Osteocyte (in vitro differentiated cells): Measurements from ENCODE around the gene SLC9A4. TPM values are rescaled to one million over a fixed set of nuclear protein-coding genes. Genes with fewer than 3 reads are reported as not detected.

ENCODE experiments used
- DNase-seq: peaks from one replicate; pipeline ENCODE4 v3.0.0; 2021; ENCODE audit warnings: mixed read lengths; ENCODE audit not compliant: unreplicated experiment; ENCODE audit errors: extremely low spot score
- H3K27ac Mint-ChIP-seq: one replicate; pipeline ENCODE4 v1.8.0; 2021; ENCODE audit warnings: mild to moderate bottlenecking, mixed read lengths; ENCODE audit not compliant: unreplicated experiment
- H3K27me3 Mint-ChIP-seq: one replicate; pipeline ENCODE4 v1.8.0; 2021; ENCODE audit warnings: mixed read lengths; ENCODE audit not compliant: unreplicated experiment
- H3K36me3 Mint-ChIP-seq: one replicate; pipeline ENCODE4 v1.8.0; 2021; ENCODE audit warnings: mixed read lengths; ENCODE audit not compliant: unreplicated experiment
- H3K4me1 Mint-ChIP-seq: one replicate; pipeline ENCODE4 v1.8.0; 2021; ENCODE audit warnings: mixed read lengths; ENCODE audit not compliant: unreplicated experiment
- H3K4me3 Mint-ChIP-seq: one replicate; pipeline ENCODE4 v1.8.0; 2021; ENCODE audit warnings: mild to moderate bottlenecking, moderate library complexity, mixed read lengths; ENCODE audit not compliant: unreplicated experiment
- H3K9me3 Mint-ChIP-seq: one replicate; pipeline ENCODE4 v1.8.0; 2021; ENCODE audit warnings: mixed read lengths; ENCODE audit not compliant: unreplicated experiment
- long read RNA-seq: library from polyadenylated mRNA; unstranded; transcript quantifications from one replicate; pipeline ENCODE4 v2.0.0, GENCODE V29; 2021
- total RNA-seq: library from RNA; stranded (reverse); gene quantifications from 2 replicates; pipeline ENCODE4 v1.2.1, GENCODE V29; 2021
- TF ChIP-seq, protein P1 (sequence below): fragments of 200-600 bp; sonication (generic); IDR thresholded peaks from 2 replicates; pipeline ENCODE4 v1.5.0; 2021; ENCODE audit warnings: antibody characterized with exemption, mild to moderate bottlenecking, moderate library complexity

Gene SLC9A4, protein sequence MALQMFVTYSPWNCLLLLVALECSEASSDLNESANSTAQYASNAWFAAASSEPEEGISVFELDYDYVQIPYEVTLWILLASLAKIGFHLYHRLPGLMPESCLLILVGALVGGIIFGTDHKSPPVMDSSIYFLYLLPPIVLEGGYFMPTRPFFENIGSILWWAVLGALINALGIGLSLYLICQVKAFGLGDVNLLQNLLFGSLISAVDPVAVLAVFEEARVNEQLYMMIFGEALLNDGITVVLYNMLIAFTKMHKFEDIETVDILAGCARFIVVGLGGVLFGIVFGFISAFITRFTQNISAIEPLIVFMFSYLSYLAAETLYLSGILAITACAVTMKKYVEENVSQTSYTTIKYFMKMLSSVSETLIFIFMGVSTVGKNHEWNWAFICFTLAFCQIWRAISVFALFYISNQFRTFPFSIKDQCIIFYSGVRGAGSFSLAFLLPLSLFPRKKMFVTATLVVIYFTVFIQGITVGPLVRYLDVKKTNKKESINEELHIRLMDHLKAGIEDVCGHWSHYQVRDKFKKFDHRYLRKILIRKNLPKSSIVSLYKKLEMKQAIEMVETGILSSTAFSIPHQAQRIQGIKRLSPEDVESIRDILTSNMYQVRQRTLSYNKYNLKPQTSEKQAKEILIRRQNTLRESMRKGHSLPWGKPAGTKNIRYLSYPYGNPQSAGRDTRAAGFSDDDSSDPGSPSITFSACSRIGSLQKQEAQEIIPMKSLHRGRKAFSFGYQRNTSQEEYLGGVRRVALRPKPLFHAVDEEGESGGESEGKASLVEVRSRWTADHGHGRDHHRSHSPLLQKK
- total RNA-seq: not detected in 2 replicates
- long read RNA-seq: 0 reads

GRCh38 chr2:102473020-102473419 lies at the start of gene SLC9A4:
Gene SLC9A4 (plus strand): TSS chr2:102473226. CDS start chr2:102473760, 534 bp downstream.
- Mint-ChIP-seq H3K4me1 (no peaks in the 10 kb centered on the region), H3K36me3 (no peaks in the 10 kb centered on the region), H3K27ac (no peak within 1 kb of the TSS), H3K4me3 (no peak within 1 kb of the TSS), H3K9me3 (peaks cover 13% of the 10 kb centered on the region), H3K27me3 (peaks cover 53% of the 10 kb centered on the region)
- TF ChIP-seq, protein P1, sequence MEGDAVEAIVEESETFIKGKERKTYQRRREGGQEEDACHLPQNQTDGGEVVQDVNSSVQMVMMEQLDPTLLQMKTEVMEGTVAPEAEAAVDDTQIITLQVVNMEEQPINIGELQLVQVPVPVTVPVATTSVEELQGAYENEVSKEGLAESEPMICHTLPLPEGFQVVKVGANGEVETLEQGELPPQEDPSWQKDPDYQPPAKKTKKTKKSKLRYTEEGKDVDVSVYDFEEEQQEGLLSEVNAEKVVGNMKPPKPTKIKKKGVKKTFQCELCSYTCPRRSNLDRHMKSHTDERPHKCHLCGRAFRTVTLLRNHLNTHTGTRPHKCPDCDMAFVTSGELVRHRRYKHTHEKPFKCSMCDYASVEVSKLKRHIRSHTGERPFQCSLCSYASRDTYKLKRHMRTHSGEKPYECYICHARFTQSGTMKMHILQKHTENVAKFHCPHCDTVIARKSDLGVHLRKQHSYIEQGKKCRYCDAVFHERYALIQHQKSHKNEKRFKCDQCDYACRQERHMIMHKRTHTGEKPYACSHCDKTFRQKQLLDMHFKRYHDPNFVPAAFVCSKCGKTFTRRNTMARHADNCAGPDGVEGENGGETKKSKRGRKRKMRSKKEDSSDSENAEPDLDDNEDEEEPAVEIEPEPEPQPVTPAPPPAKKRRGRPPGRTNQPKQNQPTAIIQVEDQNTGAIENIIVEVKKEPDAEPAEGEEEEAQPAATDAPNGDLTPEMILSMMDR: peak; percentile 88
- DNase-seq: peak; percentile 76

DNA sequence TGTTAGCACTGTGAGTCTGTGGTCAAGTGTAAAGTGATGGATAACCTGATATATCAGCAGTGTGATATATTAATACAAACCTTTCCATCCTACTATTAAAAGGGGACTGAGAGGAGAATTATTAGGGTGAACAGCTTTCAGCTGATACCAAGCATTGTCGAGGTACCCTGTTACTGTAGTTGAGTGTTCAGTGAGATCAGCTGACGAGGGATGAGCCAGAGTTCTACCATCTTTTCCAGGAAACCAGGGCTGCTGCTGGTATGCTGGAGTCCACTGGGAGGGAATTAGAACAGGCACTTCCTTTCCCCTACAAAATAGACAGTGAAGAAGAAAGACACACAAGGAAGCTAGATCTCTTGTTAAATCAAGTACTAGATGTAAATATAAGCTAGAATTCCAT lies 49.7 kb upstream of the SLC9A4 start:
- no peak for DNase-seq
- Mint-ChIP-seq H3K27me3 (peaks cover 22% of the 10 kb centered on the region), H3K9me3 (no peaks in the 10 kb centered on the region), H3K4me1 (no peaks in the 10 kb centered on the region), H3K4me3 (no peak overlapping the region), H3K27ac (no peak overlapping the region), H3K36me3 (no peaks in the 10 kb centered on the region)
- TF ChIP-seq, protein P1: no peak

DNA sequence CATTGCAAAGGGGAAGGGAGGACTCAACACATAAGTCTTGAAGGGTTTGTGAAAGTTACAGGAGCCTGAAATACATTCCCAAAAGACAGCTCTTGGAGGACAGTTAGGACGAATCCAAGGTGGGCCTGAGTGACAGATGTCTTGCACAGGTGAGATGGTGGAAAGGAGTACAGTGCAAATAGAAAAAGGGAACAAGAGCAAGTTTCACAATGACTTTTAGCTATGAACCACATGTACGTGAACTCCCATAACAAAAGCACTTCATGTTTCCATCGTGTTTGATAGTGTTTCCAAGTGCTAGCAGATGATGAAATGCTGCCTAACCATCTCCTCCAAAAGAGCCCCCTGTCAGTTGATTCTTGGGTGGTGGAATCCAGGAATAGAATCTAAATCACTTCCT lies 48.3 kb upstream of the SLC9A4 start:
- H3K27me3 Mint-ChIP-seq: peaks cover 33% of the 10 kb centered on the region
- DNase-seq: no peak
- TF ChIP-seq, protein P1: no peak
- no peak overlapping the region for H3K4me3 Mint-ChIP-seq
- H3K4me1 Mint-ChIP-seq: no peaks in the 10 kb centered on the region
- no peaks in the 10 kb centered on the region for H3K9me3 Mint-ChIP-seq
- H3K36me3 Mint-ChIP-seq: no peaks in the 10 kb centered on the region
- H3K27ac Mint-ChIP-seq: no peak overlapping the region

DNA sequence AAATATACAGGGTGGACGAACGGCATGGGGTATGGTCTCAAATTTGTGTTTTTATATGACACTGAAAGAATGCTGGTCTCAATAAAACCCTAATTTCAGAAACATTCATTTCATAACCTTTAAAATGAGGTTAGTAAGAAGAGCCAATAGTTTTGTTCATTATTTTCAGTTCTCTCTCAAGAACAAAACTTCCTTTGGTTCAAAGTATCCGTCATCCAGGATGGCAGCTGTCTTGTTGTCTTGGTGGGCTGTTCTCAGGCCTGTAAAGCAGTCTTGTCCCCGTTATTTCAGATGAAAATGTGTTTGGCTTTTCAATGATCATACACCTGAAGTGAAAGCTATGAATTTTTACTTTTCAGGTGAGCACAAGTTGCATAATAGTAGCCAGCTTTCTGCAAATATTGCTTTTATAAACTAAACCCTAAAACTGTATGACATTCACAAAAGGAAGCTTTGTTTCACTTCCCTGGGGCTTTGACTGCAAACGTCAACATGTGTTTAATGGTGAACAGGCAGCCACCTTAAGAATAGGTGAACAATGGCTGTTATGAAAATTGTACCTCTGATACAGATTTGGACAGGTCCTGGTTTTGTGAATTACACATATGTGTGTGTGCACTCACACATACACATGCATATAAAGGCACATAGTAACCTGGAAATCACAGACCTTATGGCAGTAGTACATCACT lies 47.4 kb upstream of the SLC9A4 start:
- no peak overlapping the region for H3K27ac Mint-ChIP-seq
- no peaks in the 10 kb centered on the region for H3K4me1 Mint-ChIP-seq
- peaks cover 41% of the 10 kb centered on the region for H3K27me3 Mint-ChIP-seq
- no peak for DNase-seq
- H3K4me3 Mint-ChIP-seq: no peak overlapping the region
- TF ChIP-seq, protein P1: no peak
- no peaks in the 10 kb centered on the region for H3K36me3 Mint-ChIP-seq
- H3K9me3 Mint-ChIP-seq: no peaks in the 10 kb centered on the region
